T-cell (primary cell): Measurements from ENCODE around the gene SYT5. TPM values are rescaled to one million over a fixed set of nuclear protein-coding genes. Genes with fewer than 3 reads are reported as not detected.

ENCODE experiments used
- ATAC-seq, 4 experiments: fragments of 200-7000 bp in 3 of 4; fragments of 150-1000 bp in 1 of 4; cut with Tn5 transposase; replicated peaks in 1 of 4; 1 replicate in 3 of 4; 2 replicates in 1 of 4; pipeline ENCODE4 v1.10.0; 2021; ENCODE audit warnings: moderate library complexity in 3 of 4, mild to moderate bottlenecking in 2 of 4, moderate number of reproducible peaks in 1 of 4
- CTCF ChIA-PET, 2 donors: fragments of 300-600 bp; sonication (Branson Sonifier 250); formaldehyde crosslinking; loops; one replicate each; lab custom pipeline; 2022; ENCODE audit warnings: antibody characterized with exemption in 2 of 2; lab: Charles Lee
- POLR2A ChIA-PET, 2 donors: fragments of 300-600 bp; sonication (Branson Sonifier 250); formaldehyde crosslinking; loops; one replicate each; lab custom pipeline; 2022; ENCODE audit warnings: antibody characterized with exemption in 2 of 2; lab: Charles Lee
- DNase-seq, 35 experiments: peaks; one replicate each; pipeline versions ENCODE4 v3.0.0 to v3.0.0-alpha.2; 2013 to 2023
- H3K27ac ChIP-seq: one replicate; pipeline ENCODE4 v1.5.1; 2013; ENCODE audit warnings: low read length
- H3K27me3 ChIP-seq, 2 experiments: replicated peaks in 1 of 2; 1 replicate in 1 of 2; 2 replicates in 1 of 2; pipeline versions ENCODE4 v1.6.1 to v1.7.0; 2013; ENCODE audit warnings: low read length in 1 of 2, mixed read lengths in 1 of 2; ENCODE audit not compliant: control insufficient read depth in 2 of 2, insufficient read depth in 2 of 2; ENCODE audit errors: extremely low read depth in 1 of 2
- H3K36me3 ChIP-seq, 2 donors: 1 replicate in 1 of 2; 2 replicates in 1 of 2; pipeline versions ENCODE4 v1.6.1 to v1.7.0; 2013; ENCODE audit warnings: low read length in 1 of 2; ENCODE audit not compliant: control insufficient read depth in 2 of 2, insufficient read depth in 1 of 2; ENCODE audit errors: extremely low read depth in 1 of 2
- H3K4me1 ChIP-seq, 2 experiments: 1 replicate in 1 of 2; 2 replicates in 1 of 2; pipeline versions ENCODE4 v1.6.1 to v1.7.0; 2013; ENCODE audit warnings: low read length in 2 of 2, mixed read lengths in 1 of 2; ENCODE audit not compliant: insufficient read depth in 2 of 2, control insufficient read depth in 1 of 2; ENCODE audit errors: extremely low read depth in 1 of 2
- H3K4me3 ChIP-seq, 2 donors: 1 replicate in 1 of 2; 2 replicates in 1 of 2; pipeline versions ENCODE4 v1.5.1 to v1.7.0; 2013; ENCODE audit warnings: mild to moderate bottlenecking in 2 of 2, low read length in 1 of 2, moderate library complexity in 1 of 2; ENCODE audit not compliant: control insufficient read depth in 1 of 2; ENCODE audit errors: extremely low read depth in 1 of 2
- H3K9me3 ChIP-seq: 2 replicates; pipeline ENCODE4 v1.7.0; 2013
- H3K27ac Mint-ChIP-seq, 2 donors: one replicate each; pipeline ENCODE4 v1.8.0; 2020 to 2021; ENCODE audit warnings: mild to moderate bottlenecking in 2 of 2, mixed read lengths in 2 of 2
- H3K27me3 Mint-ChIP-seq, 2 donors: one replicate each; pipeline ENCODE4 v1.8.0; 2021 to 2022; ENCODE audit warnings: mixed read lengths in 2 of 2
- H3K36me3 Mint-ChIP-seq: one replicate; pipeline ENCODE4 v1.8.0; 2021; ENCODE audit warnings: mixed read lengths
- H3K4me1 Mint-ChIP-seq, 3 donors: one replicate each; pipeline ENCODE4 v1.8.0; 2020 to 2022; ENCODE audit warnings: mixed read lengths in 3 of 3, mild to moderate bottlenecking in 1 of 3
- H3K4me3 Mint-ChIP-seq, 3 donors: one replicate each; pipeline ENCODE4 v1.8.0; 2020 to 2022; ENCODE audit warnings: mild to moderate bottlenecking in 3 of 3, mixed read lengths in 3 of 3, moderate library complexity in 3 of 3
- H3K9me3 Mint-ChIP-seq, 3 donors: one replicate each; pipeline ENCODE4 v1.8.0; 2020 to 2022; ENCODE audit warnings: mixed read lengths in 3 of 3
- WGBS: methylation state at CpG from one replicate; pipeline ENCODE4 v1.1.5; 2013; ENCODE audit warnings: missing lambda C conversion rate; ENCODE audit not compliant: insufficient coverage; 5-methylcytosine and 5-hydroxymethylcytosine counted together
- total RNA-seq, 35 experiments: library from RNA in 6 of 35; stranded (reverse) in 6 of 35; fragments of 120-200 nt in 1 of 35; gene quantifications; one replicate each; pipeline versions ENCODE4 v1.2.1 to v1.2.4 and lab custom pipeline; 2013 to 2026

Gene SYT5
- total RNA-seq, 5 donors from 2014 or later (not counting 1 experiment from before 2014, with no cell fraction given), result 2.7 to 2.9 TPM; not detected in 3

DNA sequence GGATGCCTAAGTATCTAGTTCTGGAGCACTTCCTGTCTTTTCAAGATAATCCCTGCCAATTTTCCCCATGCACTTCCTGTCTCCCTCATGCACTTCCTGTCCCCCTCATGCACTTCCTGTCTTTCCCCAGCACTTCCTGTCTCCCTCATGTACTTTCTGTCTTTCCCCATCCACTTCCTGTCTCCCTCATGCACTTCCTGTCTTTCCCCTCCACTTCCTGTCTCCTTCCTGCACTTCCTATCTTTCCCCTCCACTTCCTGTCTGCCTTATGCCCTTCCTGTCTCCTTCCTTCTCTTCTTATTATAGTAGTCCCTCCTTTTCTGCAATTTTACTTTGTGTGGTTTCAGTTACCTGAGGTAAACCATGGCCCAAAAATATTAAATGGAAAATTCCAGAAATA lies 28.1 kb downstream of the SYT5 start:
- Histone ChIP-seq H3K4me1 (peaks cover 3 to 28% of the 10 kb centered on the region in 2 experiments), H3K36me3 (no peaks in the 10 kb centered on the region), H3K4me3 (no peak overlapping the region), H3K9me3 (peaks cover 3% of the 10 kb centered on the region), H3K27me3 (peaks cover 2 to 50% of the 10 kb centered on the region in 2 experiments), H3K27ac (peak overlapping the region; percentile 79)
- Mint-ChIP-seq H3K27me3 (peaks cover 23 to 41% of the 10 kb centered on the region in 2 donors), H3K4me1 (peaks cover 23 to 26% (median 24%) of the 10 kb centered on the region in 3 donors), H3K9me3 (peaks cover 7 to 16% (median 8%) of the 10 kb centered on the region in 3 donors), H3K36me3 (no peaks in the 10 kb centered on the region), H3K4me3 (no peak overlapping the region), H3K27ac (peak overlapping the region; percentile 85 to 91)
- CTCF ChIA-PET, result no interaction called here
- peak in 1 of 4 experiments; percentile 10 for ATAC-seq
- POLR2A ChIA-PET, result no interaction called here
- DNase-seq, result no peak

DNA sequence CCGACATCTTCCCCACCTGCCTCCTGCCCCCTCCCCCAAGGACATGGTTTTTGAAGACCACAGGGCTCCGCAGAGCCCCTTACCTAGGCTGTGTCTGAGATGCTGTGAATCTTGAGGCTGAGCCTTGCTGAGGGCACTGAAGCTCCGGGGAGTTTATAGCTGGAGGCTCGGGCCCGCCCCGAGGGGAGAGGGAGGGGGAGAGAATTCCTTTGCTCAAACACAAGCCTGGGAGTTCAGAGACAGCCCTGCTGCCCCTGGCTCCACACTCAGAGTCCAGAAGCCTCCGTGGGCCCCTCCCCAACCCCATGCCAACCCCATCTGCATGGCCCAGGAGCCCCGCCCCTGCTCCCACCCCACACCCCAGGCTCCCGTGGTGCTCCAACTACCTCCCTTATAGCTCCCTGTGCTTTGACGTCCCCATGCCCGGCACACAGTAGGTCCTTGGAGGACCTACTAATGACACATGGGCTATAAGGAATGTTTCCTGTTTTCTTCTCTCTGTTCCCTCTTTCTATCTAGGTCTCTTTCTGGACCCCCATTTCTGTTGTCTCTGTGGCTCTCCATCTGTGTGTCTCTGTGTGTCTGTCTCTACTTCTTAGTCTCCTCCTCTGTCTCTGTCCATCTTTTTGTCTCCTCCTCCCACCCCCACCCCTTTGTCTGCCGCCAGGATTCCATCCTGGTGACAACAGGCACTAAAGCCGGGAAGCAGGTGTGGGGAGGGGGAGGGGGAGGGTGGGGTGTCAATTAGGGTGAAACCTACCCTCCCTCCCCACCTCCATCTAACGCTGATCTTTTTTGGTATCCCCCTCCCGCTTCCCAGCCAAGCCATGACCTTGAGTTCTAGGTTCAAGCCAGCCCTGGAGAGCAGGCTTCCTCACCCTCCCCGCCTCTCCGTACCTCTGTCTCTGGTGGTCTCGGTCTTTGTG lies 30.7 kb downstream of the SYT5 start, which contains the start of gene TNNT1:
TNNT1 (minus strand) TSS at position 129 of the 926 bp plus-strand sequence. CDS start 2,049 bp downstream, outside the sequence.
- no peaks in the 10 kb centered on the region for H3K36me3 Mint-ChIP-seq

DNA sequence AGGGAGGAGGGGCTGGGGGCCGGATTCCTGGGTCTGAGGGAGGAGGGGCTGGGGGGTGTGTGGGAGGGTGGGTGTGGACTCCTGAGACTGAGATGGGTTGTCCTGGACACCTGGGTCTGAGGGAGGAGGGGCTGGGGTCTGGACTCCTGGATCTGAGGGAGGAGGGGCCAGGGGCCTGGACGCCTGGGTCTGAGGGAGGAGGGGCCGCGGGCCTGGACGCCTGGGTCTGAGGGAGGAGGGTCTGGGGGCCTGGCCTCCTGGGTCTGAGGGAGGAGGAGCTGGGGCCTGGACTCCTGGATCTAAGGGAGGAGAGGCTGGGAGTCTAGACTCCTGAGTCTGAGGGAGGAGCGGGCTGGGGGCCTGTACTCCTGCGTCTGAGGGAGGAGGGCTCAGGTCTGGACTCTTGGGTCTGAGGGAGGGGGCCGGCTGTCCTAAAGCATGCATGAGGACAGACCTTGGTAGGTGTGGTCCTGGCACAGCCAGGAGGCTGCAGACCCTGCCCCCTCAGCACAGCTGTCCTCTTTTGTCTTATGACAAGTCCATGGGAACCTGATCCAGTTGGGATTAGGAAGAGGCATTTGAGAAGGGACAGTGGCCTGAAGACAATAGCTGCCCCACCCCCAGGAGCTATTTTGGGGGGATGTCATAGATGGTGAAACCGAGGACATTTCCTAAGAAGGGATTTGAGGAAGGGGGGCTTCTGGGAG lies 32.4 kb downstream of the SYT5 start:
- H3K36me3 Mint-ChIP-seq, result no peaks in the 10 kb centered on the region
- no peak overlapping the region for H3K27ac Mint-ChIP-seq
- POLR2A ChIA-PET, result no interaction called here
- no peak overlapping the region for H3K4me3 ChIP-seq
- no peak overlapping the region for H3K27ac ChIP-seq
- CTCF ChIA-PET, result interaction anchor here in 1 of 2 donors (0.6 to 1.3 kb wide), 2 partner anchors 356 to 361 kb away, joined by 3 to 4 read pairs; no protein-coding TSS in a partner anchor
- peaks cover 51 to 59% of the 10 kb centered on the region in 2 donors for H3K27me3 Mint-ChIP-seq
- H3K4me3 Mint-ChIP-seq, result no peak overlapping the region
- H3K4me1 Mint-ChIP-seq, result peaks cover 9 to 12% (median 10%) of the 10 kb centered on the region in 3 donors
- H3K4me1 ChIP-seq, result peaks cover 3 to 24% of the 10 kb centered on the region in 2 experiments
- ATAC-seq (no peak), DNase-seq (no peak)
- peaks cover 3% of the 10 kb centered on the region for H3K9me3 ChIP-seq
- peaks cover 2 to 71% of the 10 kb centered on the region in 2 experiments for H3K27me3 ChIP-seq
- H3K36me3 ChIP-seq, result no peaks in the 10 kb centered on the region
- peaks cover 7 to 10% (median 8%) of the 10 kb centered on the region in 3 donors for H3K9me3 Mint-ChIP-seq
- 47% methylated on average over 3 of the region's 9 CpGs for WGBS

More for the DNA sequence above, 30.7 kb downstream of the SYT5 start, which contains the start of gene TNNT1:
- peaks cover 2 to 55% of the 10 kb centered on the region in 2 experiments for H3K27me3 ChIP-seq
- 36% methylated on average over 9 of the region's 18 CpGs for WGBS
- ChIA-PET POLR2A (no interaction called here), CTCF (no interaction called here)
- Mint-ChIP-seq H3K4me1 (peaks cover 17 to 20% (median 20%) of the 10 kb centered on the region in 3 donors), H3K9me3 (peaks cover 7 to 14% (median 8%) of the 10 kb centered on the region in 3 donors), H3K4me3 (peak within 1 kb of the TSS in 1 of 3 donors; percentile 29), H3K27me3 (peaks cover 41 to 44% of the 10 kb centered on the region in 2 donors), H3K27ac (peak within 1 kb of the TSS in 1 of 2 donors; percentile 27)
- H3K9me3 ChIP-seq, result peaks cover 3% of the 10 kb centered on the region
- no peaks in the 10 kb centered on the region for H3K36me3 ChIP-seq
- ATAC-seq (no peak), DNase-seq (no peak)
- no peak within 1 kb of the TSS for H3K4me3 ChIP-seq
- H3K4me1 ChIP-seq, result peaks cover 3 to 30% of the 10 kb centered on the region in 2 experiments
- no peak within 1 kb of the TSS for H3K27ac ChIP-seq

DNA sequence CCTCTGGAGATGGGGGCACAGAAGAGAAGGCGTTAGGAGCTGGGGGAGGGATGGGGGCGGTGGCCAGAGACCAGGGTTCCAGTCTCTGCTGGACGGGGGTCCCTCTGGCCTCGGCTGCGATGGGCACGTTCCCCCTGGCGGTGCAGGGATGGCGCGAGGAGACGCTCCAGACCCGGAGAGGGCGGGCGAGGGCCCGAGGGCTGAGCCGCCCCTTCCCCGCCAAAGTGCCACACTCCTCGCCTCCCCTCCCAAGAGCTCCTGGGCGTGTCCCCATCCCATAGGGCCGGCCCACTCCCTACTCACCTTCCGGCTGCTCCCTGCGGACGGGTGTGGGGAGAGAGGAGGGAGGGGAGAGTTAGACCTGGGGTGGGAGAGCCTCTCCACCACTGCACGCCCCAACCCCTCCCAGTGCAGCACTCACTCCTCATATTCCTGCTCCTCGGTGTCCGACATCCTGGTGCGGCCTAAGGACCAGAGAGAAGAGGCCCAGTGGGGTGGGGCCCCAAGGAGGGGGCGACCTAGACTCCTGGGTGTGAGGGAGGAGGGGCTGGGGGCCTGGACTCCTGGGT lies 33.3 kb downstream of the SYT5 start:
- 5% methylated on average over 17 of the region's 27 CpGs for WGBS
- Mint-ChIP-seq H3K27me3 (peaks cover 51 to 63% of the 10 kb centered on the region in 2 donors), H3K27ac (no peak overlapping the region), H3K4me1 (peaks cover 4 to 5% (median 4%) of the 10 kb centered on the region in 3 donors), H3K9me3 (peaks cover 1 to 5% (median 3%) of the 10 kb centered on the region in 3 donors), H3K4me3 (no peak overlapping the region), H3K36me3 (no peaks in the 10 kb centered on the region)
- no peak for ATAC-seq
- H3K9me3 ChIP-seq, result peaks cover under 1% of the 10 kb centered on the region
- CTCF ChIA-PET, result interaction anchor here (0.6 to 1.3 kb wide), 6 partner anchors 328 to 1051 kb away, joined by 3 to 5 read pairs (median 3); no protein-coding TSS in a partner anchor
- peaks cover 0 to 17% of the 10 kb centered on the region in 2 experiments for H3K4me1 ChIP-seq
- DNase-seq, result no peak
- H3K27me3 ChIP-seq, result peaks cover 4 to 80% of the 10 kb centered on the region in 2 experiments
- H3K36me3 ChIP-seq, result no peaks in the 10 kb centered on the region
- no peak overlapping the region for H3K27ac ChIP-seq
- H3K4me3 ChIP-seq, result no peak overlapping the region
- POLR2A ChIA-PET, result no interaction called here

DNA sequence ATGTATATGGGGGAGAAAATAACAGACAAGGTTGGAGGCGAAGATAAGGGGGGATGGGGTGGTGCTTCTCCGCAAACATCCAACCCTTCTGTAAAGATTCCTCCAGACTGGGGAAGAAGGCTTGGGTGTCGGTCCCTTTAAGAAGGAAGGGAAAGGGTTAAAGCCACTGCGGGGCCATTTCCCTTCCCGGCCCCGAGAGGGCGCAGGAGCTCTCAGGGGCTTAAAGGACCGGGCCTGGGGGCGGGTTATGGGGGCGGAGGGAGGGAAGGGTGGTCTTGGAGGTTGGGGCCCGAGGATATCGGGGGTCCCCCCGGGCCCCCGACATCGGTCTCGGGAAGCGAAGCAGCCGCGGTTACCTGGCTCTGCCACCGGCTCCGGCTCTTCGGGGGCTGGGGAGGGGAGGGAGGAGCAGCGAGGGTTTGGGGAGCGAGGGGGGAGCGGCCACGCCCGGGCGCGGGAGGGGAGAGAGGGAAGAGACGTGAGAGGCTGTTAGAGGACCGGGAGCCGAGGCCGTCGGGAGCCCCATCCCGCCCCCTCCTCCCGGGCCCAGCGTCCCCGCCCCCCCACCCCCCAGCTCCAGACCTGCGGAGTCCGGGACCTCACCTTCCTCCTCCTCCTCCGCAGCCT lies 33.9 kb downstream of the SYT5 start:
- Histone ChIP-seq H3K4me3 (no peak overlapping the region), H3K36me3 (no peaks in the 10 kb centered on the region), H3K27ac (no peak overlapping the region), H3K27me3 (peaks cover 4 to 86% of the 10 kb centered on the region in 2 experiments), H3K4me1 (peaks cover 0 to 17% of the 10 kb centered on the region in 2 experiments), H3K9me3 (no peaks in the 10 kb centered on the region)
- H3K27ac Mint-ChIP-seq, result no peak overlapping the region
- H3K36me3 Mint-ChIP-seq, result no peaks in the 10 kb centered on the region
- ATAC-seq (peak in 1 of 4 experiments; percentile 44), DNase-seq (peak in 3 of 35 experiments; percentile 8 to 42 (median 15))
- ChIA-PET POLR2A (no interaction called here), CTCF (interaction anchor here (0.6 to 0.8 kb wide), 4 partner anchors 24 to 1050 kb away, joined by 3 to 5 read pairs (median 3); no protein-coding TSS in a partner anchor)
- H3K4me3 Mint-ChIP-seq, result no peak overlapping the region
- no peaks in the 10 kb centered on the region for H3K9me3 Mint-ChIP-seq
- peaks cover 52 to 68% of the 10 kb centered on the region in 2 donors for H3K27me3 Mint-ChIP-seq
- H3K4me1 Mint-ChIP-seq, result peaks cover 3 to 4% (median 3%) of the 10 kb centered on the region in 3 donors
- WGBS, result 1% methylated on average over 10 of the region's 41 CpGs
